GM12878 (cell line): Measurements from ENCODE around the gene THRA. TPM values are rescaled to one million over a fixed set of nuclear protein-coding genes. Genes with fewer than 3 reads are reported as not detected.

ENCODE experiments used
- ATAC-seq: fragments of 200-7000 bp; cut with Tn5 transposase; 3 replicates; pipeline ENCODE4 v1.9.1; 2020; ENCODE audit warnings: mild to moderate bottlenecking, moderate library complexity
- BruUV-seq: library from RNA; stranded (reverse); fragments of 400-500 nt; replicated peaks from 2 replicates; lab custom pipeline; 2021; lab: Mats Ljungman, UMichigan
- CTCF ChIA-PET: fragments of 300-600 bp; sonication (Branson Sonifier 250); formaldehyde crosslinking; extraction: SDS; loops from one replicate; lab custom pipeline; 2021; ENCODE audit warnings: inconsistent platforms; lab: Yijun Ruan, JAX
- POLR2A ChIA-PET: fragments of 350-600 bp; formaldehyde crosslinking; extraction: SDS; loops from one replicate; lab custom pipeline; 2021; ENCODE audit warnings: inconsistent platforms; lab: Charles Lee
- RAD21 ChIA-PET: fragments of 300-600 bp; sonication (Branson Sonifier 250); formaldehyde crosslinking; loops from one replicate; lab custom pipeline; 2023; ENCODE audit warnings: antibody characterized with exemption; ENCODE audit not compliant: unreplicated experiment; lab: Charles Lee
- SMC1A ChIA-PET: fragments of 300-600 bp; sonication (Branson Sonifier 250); formaldehyde crosslinking; loops from one replicate; lab custom pipeline; 2023; ENCODE audit not compliant: unreplicated experiment, uncharacterized antibody; lab: Charles Lee
- DNase-seq: peaks from one replicate; pipeline ENCODE4 v3.0.0-alpha.2; 2011; ENCODE audit warnings: low read depth, low spot score
- FAIRE-seq: peaks from 3 replicates; lab custom pipeline; 2011; peaks lifted over from hg19 to GRCh38; lab: Jason Lieb, UNC
- H2AFZ ChIP-seq: 2 replicates; pipeline ENCODE4 v1.6.0; 2011; ENCODE audit warnings: low read depth, low read length, control low read depth; ENCODE audit not compliant: control insufficient read depth
- H3K27ac ChIP-seq: 2 replicates; pipeline ENCODE4 v1.5.1; 2011; ENCODE audit warnings: control low read depth; ENCODE audit not compliant: control insufficient read depth, insufficient read depth
- H3K27me3 ChIP-seq, 2 experiments: replicated peaks in 1 of 2; 2 replicates each; pipeline versions ENCODE4 v1.6.0 to v1.6.1; 2011; ENCODE audit warnings: low read length in 1 of 2; ENCODE audit not compliant: control insufficient read depth in 2 of 2, insufficient read depth in 2 of 2
- H3K36me3 ChIP-seq, 2 experiments: 2 replicates each; pipeline ENCODE4 v1.5.1; 2011; ENCODE audit warnings: low read length in 1 of 2; ENCODE audit not compliant: control insufficient read depth in 2 of 2, insufficient read depth in 2 of 2
- H3K4me1 ChIP-seq: 2 replicates; pipeline ENCODE4 v1.6.1; 2011; ENCODE audit warnings: mild to moderate bottlenecking, low read length, moderate library complexity, mixed read lengths; ENCODE audit not compliant: control insufficient read depth, insufficient read depth
- H3K4me2 ChIP-seq: 2 replicates; pipeline ENCODE4 v1.6.0; 2011; ENCODE audit warnings: control low read depth; ENCODE audit not compliant: control insufficient read depth, insufficient read depth
- H3K4me3 ChIP-seq: fragments of 200-600 bp; sonication (generic); 2 replicates; pipeline ENCODE4 v1.5.1; 2016
- H3K79me2 ChIP-seq: 2 replicates; pipeline ENCODE4 v1.6.0; 2011; ENCODE audit warnings: low read length; ENCODE audit not compliant: control insufficient read depth, insufficient read depth
- H3K9ac ChIP-seq: 2 replicates; pipeline ENCODE4 v1.8.0; 2011; ENCODE audit warnings: low read length, control low read depth, mixed read lengths; ENCODE audit not compliant: control insufficient read depth, insufficient read depth
- H3K9me3 ChIP-seq: replicated peaks from 3 replicates; pipeline ENCODE4 v1.5.1; 2011; ENCODE audit warnings: mild to moderate bottlenecking, low read length; ENCODE audit not compliant: control insufficient read depth, insufficient read depth
- H4K20me1 ChIP-seq: 2 replicates; pipeline ENCODE4 v1.6.0; 2011; ENCODE audit not compliant: control insufficient read depth, insufficient read depth
- ATF7 ChIP-seq: fragments of 450-650 bp; IDR thresholded peaks from 2 replicates; pipeline ENCODE4 v1.6.1; 2016; ENCODE audit warnings: low read depth, mild to moderate bottlenecking
- BHLHE40 ChIP-seq, 2 experiments: fragments of 450-650 bp in 1 of 2; IDR thresholded peaks; 2 replicates each; pipeline ENCODE4 v1.6.1; 2011 to 2017; ENCODE audit warnings: low read depth in 2 of 2, borderline replicate concordance in 1 of 2, improper control_type of control experiment in 1 of 2, low read length in 1 of 2, mild to moderate bottlenecking in 1 of 2
- EGR1 ChIP-seq, 2 experiments: IDR thresholded peaks; 1 replicate in 1 of 2; 2 replicates in 1 of 2; pipeline ENCODE4 v1.6.1; 2011 to 2012; ENCODE audit warnings: low read depth in 2 of 2, low read length in 2 of 2, borderline replicate concordance in 1 of 2, mild to moderate bottlenecking in 1 of 2, moderate library complexity in 1 of 2
- EP300 ChIP-seq, 2 experiments: fragments of 150-350 bp in 1 of 2; IDR thresholded peaks; 2 replicates each; pipeline ENCODE4 v1.6.1; 2011 to 2012; ENCODE audit warnings: low read depth in 2 of 2, low read length in 2 of 2, borderline replicate concordance in 1 of 2, improper control_type of control experiment in 1 of 2, inconsistent platforms in 1 of 2; ENCODE audit not compliant: control insufficient read depth in 1 of 2
- ESRRA ChIP-seq: IDR thresholded peaks from 2 replicates; pipeline ENCODE4 v1.6.1; 2012; ENCODE audit warnings: mild to moderate bottlenecking, low read length, improper control_type of control experiment
- EZH2 ChIP-seq: IDR thresholded peaks from 2 replicates; pipeline ENCODE4 v1.6.1; 2012; ENCODE audit warnings: low read depth, mild to moderate bottlenecking, control low read depth, inconsistent platforms, low read length, borderline replicate concordance; ENCODE audit not compliant: control insufficient read depth
- TCF3 ChIP-seq: IDR thresholded peaks from 2 replicates; pipeline ENCODE4 v1.6.1; 2012; ENCODE audit warnings: low read depth, mild to moderate bottlenecking, low read length, borderline replicate concordance; ENCODE audit not compliant: insufficient read depth
- WRNIP1 ChIP-seq: IDR thresholded peaks from 2 replicates; pipeline ENCODE4 v1.6.1; 2011; ENCODE audit warnings: low read depth, low read length, improper control_type of control experiment, borderline replicate concordance
- ZNF217 ChIP-seq: fragments of 450-650 bp; IDR thresholded peaks from 2 replicates; pipeline ENCODE4 v1.6.1; 2017; ENCODE audit warnings: antibody characterized with exemption, mild to moderate bottlenecking
- WGBS: methylation state at CpG from one replicate; pipeline ENCODE4 v1.1.6; 2016; ENCODE audit warnings: low lambda C conversion rate; ENCODE audit not compliant: insufficient replicate concordance, insufficient coverage; ENCODE audit errors: missing lambda C conversion rate; 5-methylcytosine and 5-hydroxymethylcytosine counted together
- in situ Hi-C: fragments of 300-500 bp; cut with MboI; formaldehyde crosslinking; loops from 9 replicates; pipeline ENCODE4 v1.14.3; 2018; ENCODE audit warnings: mixed read lengths
- intact Hi-C: fragments of 100-400 bp; cut with micrococcal nuclease; formaldehyde crosslinking; loops from one replicate; pipeline ENCODE4 v1.14.2; 2022; ENCODE audit not compliant: unreplicated experiment
- polyA plus RNA-seq, 11 experiments: library from polyadenylated mRNA; depleted of rRNA in 4 of 11; unstranded in 6 of 11; stranded (reverse) in 5 of 11; fragments of >200 nt; fragmentation: Nextera tagmentation in 4 of 11; fragmentation: Illumina TruSeq in 1 of 11; extraction: Ambion mirVana in 4 of 11; extraction: Trizol in 1 of 11; gene quantifications; 1 replicate in 1 of 11; 2 replicates in 10 of 11; pipeline versions ENCODE4 v1.2.1 to v1.2.3, GENCODE V29; 2011 to 2016; ENCODE audit warnings: inconsistent platforms in 2 of 11, missing spikeins in 2 of 11, low read depth in 1 of 11
- total RNA-seq, 4 experiments: library from RNA; depleted of rRNA in 3 of 4; stranded (reverse); fragments of >200 nt in 3 of 4; fragmentation: Illumina TruSeq in 1 of 4; extraction: Trizol in 1 of 4; gene quantifications; 2 replicates each; pipeline versions ENCODE4 v1.2.1 to v1.2.3, GENCODE V29; 2013 to 2021
- TF ChIP-seq, protein P1 (sequence below): fragments of 150-350 bp; IDR thresholded peaks from 2 replicates; pipeline ENCODE4 v1.6.1; 2014; ENCODE audit warnings: mild to moderate bottlenecking, low read depth, low read length

Gene THRA
- total and polyA plus RNA-seq, 10 of the 15 experiments (the other 5 are each of a cell fraction or from before 2014, with no cell fraction given): 0.03 to 2.0 (median 0.64) TPM

DNA sequence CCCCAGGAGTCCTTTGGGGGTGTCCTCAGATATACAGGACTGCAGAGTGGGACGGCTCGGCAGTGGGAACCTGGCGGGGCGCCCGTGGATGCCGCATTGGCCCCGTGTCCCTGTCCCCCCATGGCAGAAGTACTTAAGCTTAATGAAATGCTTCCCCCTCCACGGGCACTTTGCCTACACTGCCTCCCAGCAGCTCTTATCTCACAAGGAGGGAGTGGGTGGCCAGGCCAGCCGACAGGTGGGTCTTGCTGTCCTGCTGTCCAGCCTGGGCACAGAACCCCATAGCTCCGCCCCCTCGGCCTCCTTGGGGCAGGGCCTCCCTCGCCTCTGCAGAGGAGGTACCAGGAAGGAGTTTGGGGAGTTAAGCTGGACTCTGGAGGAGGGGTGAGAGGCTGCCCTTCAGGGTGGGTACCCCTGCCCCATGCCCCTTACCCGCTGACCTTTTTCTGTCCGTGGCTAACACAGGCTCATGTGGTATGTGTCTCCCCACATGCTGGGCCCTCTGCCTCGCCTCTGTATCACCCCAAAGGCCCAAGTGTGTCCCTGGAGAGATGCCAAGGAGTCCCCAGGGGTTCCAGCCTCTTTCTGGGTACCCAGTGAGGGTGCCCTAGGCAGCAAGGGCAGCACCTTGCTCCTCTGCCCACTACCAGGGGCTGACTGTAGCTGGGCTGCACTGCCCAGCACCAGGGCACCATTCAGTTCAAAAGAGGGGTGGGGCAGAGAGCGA lies 8.7 kb downstream of the THRA start:
- DNase-seq: no peak
- in situ Hi-C loops: no loop called here
- no peak for ATAC-seq
- ChIA-PET CTCF (interaction anchor here (0.8 to 15.2 kb wide), 4 partner anchors 9 to 97 kb away, joined by 3 to 120 read pairs (median 7); partner anchors contain the start of gene THRA), POLR2A (interaction anchor here (0.5 kb wide), 1 partner anchor 55 kb away, joined by 3 read pairs; no protein-coding TSS in a partner anchor), RAD21 (no interaction called here), SMC1A (interaction anchor here (0.6 to 1.3 kb wide), 2 partner anchors 10 to 95 kb away, joined by 3 to 4 read pairs; no protein-coding TSS in a partner anchor)
- Histone ChIP-seq H3K36me3 (no peaks in the 10 kb centered on the region), H3K4me2 (no peak overlapping the region), H3K79me2 (no peaks in the 10 kb centered on the region), H3K9me3 (no peaks in the 10 kb centered on the region), H3K4me1 (peaks cover 29% of the 10 kb centered on the region), H3K4me3 (no peak overlapping the region), H3K27ac (no peak overlapping the region), H3K9ac (no peak overlapping the region), H4K20me1 (no peaks in the 10 kb centered on the region), H3K27me3 (no peaks in the 10 kb centered on the region), H2AFZ (no peak overlapping the region)
- WGBS: 55% methylated on average over 16 of the region's 16 CpGs
- no peak for TF ChIP-seq ESRRA
- no peak for TF ChIP-seq ATF7
- no peak for TF ChIP-seq EGR1 (IDR thresholded peaks at IDR 0.05; ENCODE audit: borderline replicate concordance in 1 of 2, low read depth in 2 of 2, low read length in 2 of 2)
- no peak for FAIRE-seq
- intact Hi-C loops: no loop called here
- no TSS peak for BruUV-seq

DNA sequence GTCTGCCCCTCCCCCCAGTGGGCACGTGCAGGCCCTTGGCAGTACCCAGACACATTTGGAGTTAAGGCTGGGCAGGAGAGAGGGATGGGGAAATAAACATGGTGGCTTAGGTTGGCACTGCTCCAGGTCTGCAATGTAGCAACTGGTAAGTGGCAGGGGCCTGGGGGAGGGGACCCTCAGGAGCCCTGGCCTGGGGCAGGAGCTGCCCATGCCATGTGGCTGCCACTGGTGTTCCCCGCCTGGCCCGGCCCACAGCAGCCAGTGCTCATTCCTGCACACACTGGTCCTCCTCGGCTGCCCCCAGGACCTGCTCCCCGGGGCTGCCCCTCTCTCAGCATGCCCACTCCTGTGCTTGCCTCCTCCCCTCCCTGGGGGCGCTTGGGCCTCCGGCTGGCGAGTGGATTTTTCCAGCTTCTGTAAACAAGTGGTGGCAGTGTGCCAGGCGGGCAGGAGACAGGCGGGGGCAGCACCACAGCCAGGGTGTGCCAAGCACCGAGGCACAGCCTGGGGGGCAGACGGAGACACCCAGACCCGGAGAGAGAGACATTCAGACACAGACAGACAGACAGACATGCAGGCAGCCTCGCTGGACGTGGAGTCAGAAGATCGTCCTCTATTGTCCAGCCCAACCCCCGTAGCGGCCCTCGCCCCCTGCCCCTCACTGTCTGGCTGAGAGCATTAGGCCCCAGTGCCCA lies 9.4 kb downstream of the THRA start:
- in situ Hi-C loops: no loop called here
- H3K4me1 ChIP-seq: peaks cover 29% of the 10 kb centered on the region
- no peaks in the 10 kb centered on the region for H3K79me2 ChIP-seq
- intact Hi-C loops: no loop called here
- DNase-seq (no peak), ATAC-seq (no peak), FAIRE-seq (no peak)
- TF ChIP-seq BHLHE40 (IDR thresholded peaks at IDR 0.05; ENCODE audit: borderline replicate concordance in 1 of 2, low read depth in 2 of 2, low read length in 1 of 2) (peak; percentile 57 to 89; a peak in 3 of 4 replicates), ZNF217 (no peak), TCF3 (no peak), EZH2 (no peak), EP300 (IDR thresholded peaks at IDR 0.05; ENCODE audit: borderline replicate concordance in 1 of 2, control insufficient read depth in 1 of 2, low read depth in 2 of 2, low read length in 2 of 2) (no peak), WRNIP1 (no peak)
- TF ChIP-seq, protein P1, sequence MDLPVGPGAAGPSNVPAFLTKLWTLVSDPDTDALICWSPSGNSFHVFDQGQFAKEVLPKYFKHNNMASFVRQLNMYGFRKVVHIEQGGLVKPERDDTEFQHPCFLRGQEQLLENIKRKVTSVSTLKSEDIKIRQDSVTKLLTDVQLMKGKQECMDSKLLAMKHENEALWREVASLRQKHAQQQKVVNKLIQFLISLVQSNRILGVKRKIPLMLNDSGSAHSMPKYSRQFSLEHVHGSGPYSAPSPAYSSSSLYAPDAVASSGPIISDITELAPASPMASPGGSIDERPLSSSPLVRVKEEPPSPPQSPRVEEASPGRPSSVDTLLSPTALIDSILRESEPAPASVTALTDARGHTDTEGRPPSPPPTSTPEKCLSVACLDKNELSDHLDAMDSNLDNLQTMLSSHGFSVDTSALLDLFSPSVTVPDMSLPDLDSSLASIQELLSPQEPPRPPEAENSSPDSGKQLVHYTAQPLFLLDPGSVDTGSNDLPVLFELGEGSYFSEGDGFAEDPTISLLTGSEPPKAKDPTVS: no peak
- no peak overlapping the region for H2AFZ ChIP-seq
- H3K9me3 ChIP-seq: no peaks in the 10 kb centered on the region
- SMC1A ChIA-PET: interaction anchor here (0.6 to 6.4 kb wide), 3 partner anchors 10 to 95 kb away, joined by 3 to 56 read pairs (median 4); no protein-coding TSS in a partner anchor
- no peaks in the 10 kb centered on the region for H4K20me1 ChIP-seq
- H3K9ac ChIP-seq: no peak overlapping the region
- no peaks in the 10 kb centered on the region for H3K36me3 ChIP-seq
- RAD21 ChIA-PET: no interaction called here
- H3K27me3 ChIP-seq: no peaks in the 10 kb centered on the region
- 44% methylated on average over 17 of the region's 19 CpGs for WGBS
- CTCF ChIA-PET: interaction anchor here (1.7 to 15.2 kb wide), 2 partner anchors 10 to 40 kb away, joined by 7 to 120 read pairs; partner anchors contain the start of gene THRA
- BruUV-seq: no TSS peak
- no peak overlapping the region for H3K4me2 ChIP-seq
- POLR2A ChIA-PET: no interaction called here
- H3K4me3 ChIP-seq: no peak overlapping the region
- no peak overlapping the region for H3K27ac ChIP-seq
